Stimulated activated CD4-positive, alpha-beta T cell treated with anti-CD3 and anti-CD28 coated beads, Interleukin-15, amount 100 ng/mL, for 1 hour (primary cell): ENCODE measurements around the gene TRAF3IP1.

ENCODE experiments used
- DNase-seq, 2 donors: peaks; one replicate each; pipeline ENCODE4 v3.0.0-alpha.2; 2020; ENCODE audit warnings: low read depth in 1 of 2, low spot score in 1 of 2

TRAF3IP1 gene

GRCh38 chr2:238378230-238379095 is 58.1 kb downstream of the TRAF3IP1 start:
- DNase-seq = no peak

GRCh38 chr2:238379096-238379810 is 58.9 kb downstream of the TRAF3IP1 start:
- DNase-seq = no peak

GRCh38 chr2:238380336-238380735 is 60.0 kb downstream of the TRAF3IP1 start:
- DNase-seq = no peak

GRCh38 chr2:238380785-238381184 is 60.5 kb downstream of the TRAF3IP1 start:
- no peak for DNase-seq

GRCh38 chr2:238381341-238382115 is 61.2 kb downstream of the TRAF3IP1 start:
- no peak for DNase-seq

GRCh38 chr2:238382381-238382781 is 62.1 kb downstream of the TRAF3IP1 start:
- DNase-seq = no peak

GRCh38 chr2:238383135-238383534 is 62.8 kb downstream of the TRAF3IP1 start:
- DNase-seq = no peak

- DNase-seq = no peak
These were observed 63.5 kb downstream of the TRAF3IP1 start for GRCh38 chr2:238383743-238384380.

GRCh38 chr2:238387332-238387731 is 67.0 kb downstream of the TRAF3IP1 start:
- no peak for DNase-seq

- no peak for DNase-seq
These were observed 68.5 kb downstream of the TRAF3IP1 start for GRCh38 chr2:238388794-238389193.

- no peak for DNase-seq
These were observed 69.8 kb downstream of the TRAF3IP1 start for GRCh38 chr2:238389988-238390589.

- no peak for DNase-seq
These were observed 70.8 kb downstream of the TRAF3IP1 start for GRCh38 chr2:238391042-238391689.

GRCh38 chr2:238396663-238397062 is 76.3 kb downstream of the TRAF3IP1 start:
- no peak for DNase-seq

GRCh38 chr2:238397356-238397755 is 77.0 kb downstream of the TRAF3IP1 start:
- no peak for DNase-seq

GRCh38 chr2:238398577-238398976 is 78.3 kb downstream of the TRAF3IP1 start:
- no peak for DNase-seq

- no peak for DNase-seq
These were observed 78.8 kb downstream of the TRAF3IP1 start for GRCh38 chr2:238399094-238399493.

- no peak for DNase-seq
These were observed 81.2 kb downstream of the TRAF3IP1 start for GRCh38 chr2:238401551-238401950.

GRCh38 chr2:238403632-238404405 is 83.5 kb downstream of the TRAF3IP1 start:
- DNase-seq = no peak

- DNase-seq = no peak
These were observed 84.3 kb downstream of the TRAF3IP1 start for GRCh38 chr2:238404406-238405216.
